A673 (cell line): ENCODE data around the gene AGAP1. TPM values are rescaled to one million over a fixed set of nuclear protein-coding genes. Genes with fewer than 3 reads are reported as not detected.

Experiments
- BruUV-seq: library from RNA; stranded (reverse); fragments of 400-500 nt; replicated peaks from 2 replicates; lab custom pipeline; 2021; lab: Mats Ljungman, UMichigan
- CTCF ChIA-PET: fragments of 300-600 bp; sonication (Branson Sonifier 250); formaldehyde crosslinking; loops from one replicate; lab custom pipeline; 2022; ENCODE audit warnings: antibody characterized with exemption; lab: Charles Lee
- POLR2A ChIA-PET: fragments of 300-600 bp; sonication (Branson Sonifier 250); formaldehyde crosslinking; loops from one replicate; lab custom pipeline; 2022; ENCODE audit warnings: antibody characterized with exemption; ENCODE audit not compliant: low non-redundant PET; lab: Charles Lee
- DNase-seq: peaks from one replicate; pipeline ENCODE4 v3.0.0-alpha.2; 2015; ENCODE audit warnings: low spot score
- H3K27ac ChIP-seq: fragments of 200-600 bp; sonication (generic); 2 replicates; pipeline ENCODE4 v1.5.1; 2016; ENCODE audit warnings: mixed run types, low read depth, mild to moderate bottlenecking, mixed read lengths, antibody characterized with exemption, low read length; ENCODE audit not compliant: poor library complexity, severe bottlenecking
- H3K27me3 ChIP-seq: fragments of 200-600 bp; sonication (generic); replicated peaks from 2 replicates; pipeline ENCODE4 v1.6.1; 2017; ENCODE audit warnings: mixed run types, low read depth, mild to moderate bottlenecking, mixed read lengths, antibody characterized with exemption, low read length; ENCODE audit not compliant: insufficient read depth, poor library complexity
- H3K36me3 ChIP-seq: fragments of 200-600 bp; sonication (generic); 2 replicates; pipeline ENCODE4 v1.6.1; 2016; ENCODE audit warnings: mixed run types, mild to moderate bottlenecking, mixed read lengths, antibody characterized with exemption, low read length; ENCODE audit not compliant: insufficient read depth, poor library complexity, severe bottlenecking
- H3K4me1 ChIP-seq: fragments of 200-600 bp; sonication (generic); 2 replicates; pipeline ENCODE4 v1.6.1; 2017; ENCODE audit warnings: mixed run types, mild to moderate bottlenecking, mixed read lengths, antibody characterized with exemption, low read length; ENCODE audit not compliant: insufficient read depth, poor library complexity, severe bottlenecking
- H3K4me3 ChIP-seq: fragments of 200-600 bp; sonication (generic); 2 replicates; pipeline ENCODE4 v1.5.1; 2016; ENCODE audit warnings: low read depth, mixed run types, mild to moderate bottlenecking, mixed read lengths, low read length; ENCODE audit not compliant: poor library complexity, severe bottlenecking
- H3K9me3 ChIP-seq: fragments of 200-600 bp; sonication (generic); 2 replicates; pipeline ENCODE4 v1.6.1; 2016; ENCODE audit warnings: mixed run types, low read depth, mild to moderate bottlenecking, mixed read lengths, antibody characterized with exemption, low read length; ENCODE audit not compliant: poor library complexity, severe bottlenecking
- EZH2 ChIP-seq: fragments of 200-600 bp; sonication (generic); IDR thresholded peaks from 2 replicates; pipeline ENCODE4 v1.6.1; 2017; ENCODE audit warnings: borderline replicate concordance, low read depth, mild to moderate bottlenecking, mixed read lengths, antibody characterized with exemption, low read length; ENCODE audit not compliant: poor library complexity, severe bottlenecking
- intact Hi-C: fragments of 100-400 bp; cut with micrococcal nuclease; formaldehyde crosslinking; loops from one replicate; pipeline ENCODE4 v1.10.0; 2022; ENCODE audit not compliant: unreplicated experiment
- total RNA-seq: library from RNA; stranded (reverse); gene quantifications from 2 replicates; pipeline ENCODE4 v1.2.3, GENCODE V29; 2021
- TF ChIP-seq, protein P1 (sequence below): fragments of 300-800, 200-600 bp; sonication (generic); conservative IDR thresholded peaks from 2 replicates; pipeline ENCODE4 v1.5.1; 2017; ENCODE audit warnings: low read depth, mild to moderate bottlenecking, antibody characterized with exemption, low read length, moderate library complexity, mixed read lengths

AGAP1 gene
- total RNA-seq, 1 experiment from 2014 or later = 25.3 TPM

DNA sequence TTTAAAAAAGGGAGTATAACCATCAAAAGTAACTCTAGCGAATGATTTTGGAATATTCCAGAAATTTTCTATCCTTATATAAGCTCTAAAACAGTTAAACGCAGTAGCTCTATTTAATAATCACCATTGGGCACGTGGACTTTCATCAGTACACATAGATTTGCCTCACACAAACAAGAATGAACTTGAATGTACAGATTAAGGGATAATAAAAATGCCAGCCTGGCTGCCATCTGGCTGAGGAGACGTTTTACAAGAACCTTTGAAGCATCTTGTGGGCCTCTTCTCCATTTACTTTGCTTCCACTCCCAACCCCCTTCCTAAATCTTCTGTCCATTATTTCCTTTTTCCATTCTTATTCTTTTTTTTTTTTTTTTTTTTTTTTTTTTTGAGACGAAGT, 47.2 kb downstream of the AGAP1 start:
- intact Hi-C loops = no loop called here
- POLR2A ChIA-PET = interaction anchor here (0.6 kb wide), 1 partner anchor 39 kb away, joined by 3 read pairs; no protein-coding TSS in a partner anchor
- Histone ChIP-seq H3K9me3 (no peaks in the 10 kb centered on the region), H3K27me3 (no peaks in the 10 kb centered on the region), H3K36me3 (no peaks in the 10 kb centered on the region), H3K27ac (no peak overlapping the region), H3K4me1 (peaks cover 9% of the 10 kb centered on the region), H3K4me3 (no peak overlapping the region)
- no peak for DNase-seq
- CTCF ChIA-PET = no interaction called here
- no TSS peak for BruUV-seq
- TF ChIP-seq, protein P1, sequence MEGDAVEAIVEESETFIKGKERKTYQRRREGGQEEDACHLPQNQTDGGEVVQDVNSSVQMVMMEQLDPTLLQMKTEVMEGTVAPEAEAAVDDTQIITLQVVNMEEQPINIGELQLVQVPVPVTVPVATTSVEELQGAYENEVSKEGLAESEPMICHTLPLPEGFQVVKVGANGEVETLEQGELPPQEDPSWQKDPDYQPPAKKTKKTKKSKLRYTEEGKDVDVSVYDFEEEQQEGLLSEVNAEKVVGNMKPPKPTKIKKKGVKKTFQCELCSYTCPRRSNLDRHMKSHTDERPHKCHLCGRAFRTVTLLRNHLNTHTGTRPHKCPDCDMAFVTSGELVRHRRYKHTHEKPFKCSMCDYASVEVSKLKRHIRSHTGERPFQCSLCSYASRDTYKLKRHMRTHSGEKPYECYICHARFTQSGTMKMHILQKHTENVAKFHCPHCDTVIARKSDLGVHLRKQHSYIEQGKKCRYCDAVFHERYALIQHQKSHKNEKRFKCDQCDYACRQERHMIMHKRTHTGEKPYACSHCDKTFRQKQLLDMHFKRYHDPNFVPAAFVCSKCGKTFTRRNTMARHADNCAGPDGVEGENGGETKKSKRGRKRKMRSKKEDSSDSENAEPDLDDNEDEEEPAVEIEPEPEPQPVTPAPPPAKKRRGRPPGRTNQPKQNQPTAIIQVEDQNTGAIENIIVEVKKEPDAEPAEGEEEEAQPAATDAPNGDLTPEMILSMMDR = no peak

DNA sequence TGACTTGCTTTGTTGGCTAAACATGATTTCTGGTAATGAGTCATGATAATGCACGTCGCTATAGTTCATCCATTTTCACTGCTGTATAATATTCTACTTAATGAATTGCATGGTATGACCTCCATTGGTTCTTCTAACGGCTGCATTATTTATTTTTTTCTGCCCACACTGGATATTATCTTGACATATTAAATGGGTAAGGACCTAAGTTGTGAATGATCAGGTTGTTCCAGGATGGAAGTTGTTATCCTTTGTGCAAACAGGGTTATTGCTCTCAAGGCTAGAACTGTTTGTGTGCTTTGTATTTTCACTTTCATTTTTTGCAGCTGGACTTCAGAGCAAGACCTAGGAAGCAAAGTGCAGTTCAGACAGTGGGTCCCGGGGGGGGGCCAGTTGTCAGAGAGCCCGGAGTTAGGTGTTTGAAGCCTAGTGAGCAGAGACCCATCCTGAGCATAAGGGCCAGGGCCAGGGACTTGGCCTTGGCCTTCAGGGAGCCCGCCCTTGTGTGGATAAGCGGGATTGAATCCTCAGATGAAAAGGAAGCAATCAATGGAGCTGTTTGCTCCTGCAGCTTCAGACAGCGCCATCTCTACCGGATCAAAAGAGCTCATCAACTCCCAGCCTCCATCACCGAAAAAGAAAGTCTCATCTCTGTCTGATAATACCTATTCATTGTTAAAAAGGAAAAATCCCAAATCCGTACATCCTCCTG, 48.2 kb downstream of the AGAP1 start:
- BruUV-seq = no TSS peak
- H3K4me3 ChIP-seq = no peak overlapping the region
- ChIA-PET POLR2A (no interaction called here), CTCF (no interaction called here)
- DNase-seq = no peak
- H3K9me3 ChIP-seq = no peaks in the 10 kb centered on the region
- TF ChIP-seq, protein P1 = no peak
- no peak for TF ChIP-seq EZH2
- intact Hi-C loops = no loop called here
- no peaks in the 10 kb centered on the region for H3K27me3 ChIP-seq
- H3K27ac ChIP-seq = no peak overlapping the region
- no peaks in the 10 kb centered on the region for H3K36me3 ChIP-seq
- peaks cover 11% of the 10 kb centered on the region for H3K4me1 ChIP-seq

DNA sequence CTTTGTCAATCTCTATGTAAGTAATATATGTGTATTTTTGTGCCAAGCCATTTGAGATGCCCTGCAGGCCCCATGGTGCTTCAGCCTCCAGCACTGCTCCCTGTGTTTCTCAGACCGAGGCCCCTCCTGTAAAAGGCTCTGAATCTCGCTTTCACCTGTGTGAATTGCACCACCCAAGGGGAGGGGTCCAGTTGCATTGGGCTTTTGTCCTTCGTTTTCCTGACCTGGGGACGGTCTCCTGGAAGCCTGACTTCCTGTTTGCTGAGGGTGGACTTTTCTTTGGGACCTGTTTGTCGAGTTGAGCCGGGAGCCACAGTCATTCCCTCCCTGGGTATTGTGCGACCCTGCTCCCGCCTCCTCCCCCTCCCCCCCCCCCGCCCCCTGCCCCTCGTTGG, 48.9 kb downstream of the AGAP1 start:
- no peaks in the 10 kb centered on the region for H3K9me3 ChIP-seq
- TF ChIP-seq EZH2 = no peak
- TF ChIP-seq, protein P1 = no peak
- H3K4me3 ChIP-seq = no peak overlapping the region
- DNase-seq = no peak
- H3K4me1 ChIP-seq = peaks cover 11% of the 10 kb centered on the region
- POLR2A ChIA-PET = no interaction called here
- BruUV-seq = no TSS peak
- no peaks in the 10 kb centered on the region for H3K36me3 ChIP-seq
- intact Hi-C loops = no loop called here
- H3K27me3 ChIP-seq = no peaks in the 10 kb centered on the region
- no peak overlapping the region for H3K27ac ChIP-seq
- CTCF ChIA-PET = no interaction called here
